OCI-LY3 (cell line): ENCODE results near the gene MARCHF9.

Experiments
- H2AFZ ChIP-seq: fragments of 200-600, 300-600 bp; shearing (Covaris generic); 2 replicates; pipeline ENCODE4 v1.6.0; 2014; ENCODE audit warnings: antibody characterized with exemption, low read depth, low read length
- H3K27ac ChIP-seq: fragments of 200-600, 300-600 bp; sonication (generic); 2 replicates; pipeline ENCODE4 v1.5.1; 2014; ENCODE audit warnings: mild to moderate bottlenecking, low read length, moderate library complexity, mixed read lengths
- H3K27me3 ChIP-seq: fragments of 200-600, 300-600 bp; sonication (generic); 2 replicates; pipeline ENCODE4 v1.6.1; 2014; ENCODE audit warnings: low read depth, low read length, mixed read lengths
- H3K36me3 ChIP-seq: fragments of 200-600, 300-600 bp; sonication (generic); replicated peaks from 2 replicates; pipeline ENCODE3; 2014; ENCODE audit warnings: low read depth, low read length, mixed read lengths
- H3K4me1 ChIP-seq: fragments of 300-600, 200-600 bp; sonication (generic); 2 replicates; pipeline ENCODE4 v1.6.1; 2014; ENCODE audit warnings: low read length, mixed read lengths
- H3K4me2 ChIP-seq: fragments of 200-600, 300-600 bp; sonication (generic); 2 replicates; pipeline ENCODE4 v1.6.1; 2014; ENCODE audit warnings: low read length, mixed read lengths
- H3K4me3 ChIP-seq: fragments of 300-600, 200-600 bp; sonication (generic); 2 replicates; pipeline ENCODE4 v1.5.1; 2014; ENCODE audit warnings: antibody characterized with exemption, mild to moderate bottlenecking, low read length, moderate library complexity
- H3K79me2 ChIP-seq: fragments of 300-600, 200-600 bp; shearing (Covaris generic); 2 replicates; pipeline ENCODE4 v1.6.1; 2014; ENCODE audit warnings: mild to moderate bottlenecking, low read length, mixed read lengths
- H3K9ac ChIP-seq: fragments of 300-600, 200-600 bp; shearing (Covaris generic); 2 replicates; pipeline ENCODE4 v1.6.0; 2014; ENCODE audit warnings: mild to moderate bottlenecking, low read length, moderate library complexity
- H3K9me3 ChIP-seq: fragments of 200-600, 300-600 bp; shearing (Covaris generic); 2 replicates; pipeline ENCODE4 v1.6.1; 2014; ENCODE audit warnings: low read length, mixed read lengths; ENCODE audit not compliant: insufficient read depth
- H4K20me1 ChIP-seq: fragments of 200-600, 300-600 bp; sonication (generic); 2 replicates; pipeline ENCODE4 v1.6.1; 2016; ENCODE audit warnings: low read length, mixed read lengths; ENCODE audit not compliant: insufficient read depth
- CTCF ChIP-seq: fragments of 200-600, 300-600 bp; sonication (generic); IDR thresholded peaks from 2 replicates; pipeline ENCODE4 v1.5.1; 2014; ENCODE audit warnings: antibody characterized with exemption, low read length, low read depth
- EZH2phosphoT487 ChIP-seq: fragments of 200-600 bp; shearing (Covaris generic); IDR thresholded peaks from 2 replicates; pipeline ENCODE4 v1.6.1; 2018; ENCODE audit warnings: antibody characterized with exemption, mixed run types, low read depth

The MARCHF9 gene

GRCh38 chr12:57729321-57729844, 25.5 kb upstream of the MARCHF9 start:
- peaks cover 23% of the 10 kb centered on the region for H3K36me3 ChIP-seq
- no peaks in the 10 kb centered on the region for H3K4me1 ChIP-seq
- no peak overlapping the region for H3K4me2 ChIP-seq
- no peaks in the 10 kb centered on the region for H3K9me3 ChIP-seq
- TF ChIP-seq EZH2phosphoT487, result no peak
- TF ChIP-seq CTCF, result no peak
- no peak overlapping the region for H3K27ac ChIP-seq
- no peaks in the 10 kb centered on the region for H4K20me1 ChIP-seq
- H3K9ac ChIP-seq, result no peak overlapping the region
- H3K27me3 ChIP-seq, result no peaks in the 10 kb centered on the region
- H3K79me2 ChIP-seq, result no peaks in the 10 kb centered on the region
- no peak overlapping the region for H3K4me3 ChIP-seq
- no peak overlapping the region for H2AFZ ChIP-seq

- Histone ChIP-seq H3K36me3 (peaks cover 23% of the 10 kb centered on the region), H3K9ac (no peak overlapping the region), H3K27me3 (no peaks in the 10 kb centered on the region), H3K4me1 (no peaks in the 10 kb centered on the region), H4K20me1 (no peaks in the 10 kb centered on the region), H3K27ac (no peak overlapping the region), H3K4me3 (no peak overlapping the region), H3K9me3 (no peaks in the 10 kb centered on the region), H3K4me2 (no peak overlapping the region), H2AFZ (no peak overlapping the region), H3K79me2 (no peaks in the 10 kb centered on the region)
- no peak for TF ChIP-seq EZH2phosphoT487
- TF ChIP-seq CTCF, result no peak
These were observed 24.4 kb upstream of the MARCHF9 start for GRCh38 chr12:57730336-57731067.

- H3K4me1 ChIP-seq, result no peaks in the 10 kb centered on the region
- H4K20me1 ChIP-seq, result no peaks in the 10 kb centered on the region
- H3K27ac ChIP-seq, result no peak overlapping the region
- no peak for TF ChIP-seq CTCF
- no peak for TF ChIP-seq EZH2phosphoT487
- no peak overlapping the region for H3K9ac ChIP-seq
- H3K36me3 ChIP-seq, result peaks cover 17% of the 10 kb centered on the region
- no peak overlapping the region for H3K4me2 ChIP-seq
- no peaks in the 10 kb centered on the region for H3K79me2 ChIP-seq
- H3K9me3 ChIP-seq, result no peaks in the 10 kb centered on the region
- no peaks in the 10 kb centered on the region for H3K27me3 ChIP-seq
- H3K4me3 ChIP-seq, result no peak overlapping the region
- no peak overlapping the region for H2AFZ ChIP-seq
These were observed 23.4 kb upstream of the MARCHF9 start for GRCh38 chr12:57731411-57732080.

- Histone ChIP-seq H2AFZ (no peak overlapping the region), H4K20me1 (no peaks in the 10 kb centered on the region), H3K27me3 (no peaks in the 10 kb centered on the region), H3K9me3 (no peaks in the 10 kb centered on the region), H3K27ac (no peak overlapping the region), H3K4me3 (no peak overlapping the region), H3K4me1 (no peaks in the 10 kb centered on the region), H3K9ac (no peak overlapping the region), H3K79me2 (no peaks in the 10 kb centered on the region), H3K36me3 (peaks cover 11% of the 10 kb centered on the region), H3K4me2 (no peak overlapping the region)
- TF ChIP-seq EZH2phosphoT487 (no peak), CTCF (no peak)
These were observed 22.6 kb upstream of the MARCHF9 start for GRCh38 chr12:57732270-57732669.
